Adrenal gland (tissue), 12 donors: ENCODE measurements around the gene BCAR1. TPM values are rescaled to one million over a fixed set of nuclear protein-coding genes. Genes with fewer than 3 reads are reported as not detected.
"Not testable (repeated sequence)": the region's sequence is repeated elsewhere in the genome, so short reads cannot be mapped to it uniquely, and the experiment has no call there.

Experiments
- DNase-seq, 7 donors: peaks; one replicate each; pipeline ENCODE4 v3.0.0-alpha.2; 2019 to 2020
- H3K27ac ChIP-seq, 5 donors: fragments of 200-600 bp; sonication (generic) in 4 of 5; 1 replicate in 3 of 5; 2 replicates in 2 of 5; pipeline versions ENCODE4 v1.5.1 to v1.8.0; 2016 to 2020; ENCODE audit warnings: mild to moderate bottlenecking in 1 of 5
- H3K27me3 ChIP-seq: fragments of 200-600 bp; 2 replicates; pipeline ENCODE4 v1.8.0; 2021
- H3K36me3 ChIP-seq, 2 donors: fragments of 200-600 bp; replicated peaks in 1 of 2; 1 replicate in 1 of 2; 2 replicates in 1 of 2; pipeline versions ENCODE4 v1.5.1 to v1.8.0; 2018 to 2022
- H3K4me1 ChIP-seq, 2 donors: fragments of 200-600 bp; replicated peaks in 1 of 2; 1 replicate in 1 of 2; 2 replicates in 1 of 2; pipeline versions ENCODE4 v1.5.1 to v1.8.0; 2018 to 2021
- H3K4me3 ChIP-seq, 4 donors: fragments of 200-600 bp; sonication (generic) in 3 of 4; one replicate each; pipeline ENCODE4 v1.5.1; 2016 to 2018
- H3K9me3 ChIP-seq, 3 donors: fragments of 200-600 bp; sonication (generic) in 1 of 3; replicated peaks in 1 of 3; 1 replicate in 2 of 3; 2 replicates in 1 of 3; pipeline versions ENCODE4 v1.5.1 to v1.8.0; 2016 to 2021
- POLR2A ChIP-seq, 2 donors: fragments of 450-650 bp; IDR thresholded peaks; one replicate each; pipeline ENCODE4 v1.6.1; 2017; ENCODE audit warnings: antibody characterized with exemption in 2 of 2, mild to moderate bottlenecking in 2 of 2, moderate library complexity in 1 of 2
- WGBS, 4 donors: extraction: QIAGEN DNeasy Blood & Tissue Kit in 2 of 4; methylation state at CpG; one replicate each; pipeline versions ENCODE4 v1.1.5 to v1.1.7; 2013 to 2017; 5-methylcytosine and 5-hydroxymethylcytosine counted together
- intact Hi-C, 2 donors: fragments of 100-400 bp; cut with DNase I; formaldehyde crosslinking; loops; one replicate each; pipeline versions ENCODE4 v1.14.1 to v1.15.0; 2022 to 2023
- polyA plus RNA-seq, 3 donors: library from polyadenylated mRNA; stranded (reverse); fragments of 200-250 nt in 2 of 3; fragments of 350-450 nt in 1 of 3; fragmentation: Illumina TruSeq in 1 of 3; extraction: RNeasy Lipid Tissue Mini Kit (QIAGEN cat#74804) in 1 of 3; gene quantifications; one replicate each; pipeline ENCODE4 v1.2.3, GENCODE V29; 2013 to 2014
- total RNA-seq, 9 donors: library from RNA; depleted of rRNA in 4 of 9; stranded (reverse); fragments of >200 nt in 4 of 9; fragments of 120-200 nt in 1 of 9; fragmentation: NEBNext Ultra II Directional in 1 of 9; extraction: Animal tissue kit (Norgen Biotek cat#: 25700) in 1 of 9; gene quantifications; one replicate each; pipeline versions ENCODE4 v1.1.0 to v1.2.4, GENCODE V29; 2013 to 2023
- TF ChIP-seq, protein P1 (sequence below), 6 experiments: fragments of 450-650 bp in 4 of 6; fragments of 200-600 bp in 2 of 6; sonication (generic) in 1 of 6; IDR thresholded peaks; 1 replicate in 5 of 6; 2 replicates in 1 of 6; pipeline versions ENCODE4 v1.5.1 to v1.8.0; 2016 to 2021; ENCODE audit warnings: antibody characterized with exemption in 6 of 6, mild to moderate bottlenecking in 2 of 6, moderate library complexity in 1 of 6
- donor health status: healthy with polysubstance abuse.
- donor health status: Bipolar disorder and iron deficiency.
- donor health status: DM: yes; HTN: yes; CAD: no.
- donor health status: DM: no; HTN: no; CAD: no.
- donor health status: DM: no; HTN: no; CAD: no.
- donor health status: DM: yes; HTN: yes; CAD: no.

The BCAR1 gene
- total and polyA plus RNA-seq, 12 donors, result 10.2 to 87.7 (median 63.8) TPM

DNA sequence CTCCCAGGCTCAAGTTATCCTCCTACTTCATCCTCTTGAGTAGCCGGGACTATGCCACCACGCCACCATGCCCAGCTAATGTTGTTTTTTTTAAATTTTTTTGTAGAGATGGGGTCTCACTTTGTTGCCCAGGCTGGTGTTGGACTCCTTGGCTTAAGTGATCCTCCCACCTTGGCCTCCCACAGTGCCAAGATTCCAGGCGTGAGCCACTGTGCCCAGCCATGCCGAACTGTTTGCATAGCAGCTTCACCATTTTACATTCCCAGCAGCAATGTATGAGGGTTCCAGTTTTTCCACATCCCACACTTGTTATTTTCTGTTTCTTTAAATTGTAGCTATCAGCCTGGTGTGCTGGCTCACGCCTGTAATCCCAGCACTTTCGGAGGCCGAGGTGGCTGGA is 34.8 kb downstream of the BCAR1 start:
- H3K4me1 ChIP-seq, result peaks cover 8 to 14% of the 10 kb centered on the region in 2 donors
- no peaks in the 10 kb centered on the region for H3K27me3 ChIP-seq
- no peaks in the 10 kb centered on the region for H3K36me3 ChIP-seq
- intact Hi-C loops, result no loop called here
- H3K9me3 ChIP-seq, result no peaks in the 10 kb centered on the region
- 82 to 89% (median 87%) methylated on average over 7 of the region's 7 CpGs for WGBS, 4 donors
- no peak for TF ChIP-seq POLR2A (IDR thresholded peaks at IDR 0.05)
- TF ChIP-seq, protein P1, sequence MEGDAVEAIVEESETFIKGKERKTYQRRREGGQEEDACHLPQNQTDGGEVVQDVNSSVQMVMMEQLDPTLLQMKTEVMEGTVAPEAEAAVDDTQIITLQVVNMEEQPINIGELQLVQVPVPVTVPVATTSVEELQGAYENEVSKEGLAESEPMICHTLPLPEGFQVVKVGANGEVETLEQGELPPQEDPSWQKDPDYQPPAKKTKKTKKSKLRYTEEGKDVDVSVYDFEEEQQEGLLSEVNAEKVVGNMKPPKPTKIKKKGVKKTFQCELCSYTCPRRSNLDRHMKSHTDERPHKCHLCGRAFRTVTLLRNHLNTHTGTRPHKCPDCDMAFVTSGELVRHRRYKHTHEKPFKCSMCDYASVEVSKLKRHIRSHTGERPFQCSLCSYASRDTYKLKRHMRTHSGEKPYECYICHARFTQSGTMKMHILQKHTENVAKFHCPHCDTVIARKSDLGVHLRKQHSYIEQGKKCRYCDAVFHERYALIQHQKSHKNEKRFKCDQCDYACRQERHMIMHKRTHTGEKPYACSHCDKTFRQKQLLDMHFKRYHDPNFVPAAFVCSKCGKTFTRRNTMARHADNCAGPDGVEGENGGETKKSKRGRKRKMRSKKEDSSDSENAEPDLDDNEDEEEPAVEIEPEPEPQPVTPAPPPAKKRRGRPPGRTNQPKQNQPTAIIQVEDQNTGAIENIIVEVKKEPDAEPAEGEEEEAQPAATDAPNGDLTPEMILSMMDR (IDR thresholded peaks at IDR 0.05), result no peak
- H3K27ac ChIP-seq, result no peak overlapping the region
- DNase-seq, result no peak
- H3K4me3 ChIP-seq, result no peak overlapping the region

DNA sequence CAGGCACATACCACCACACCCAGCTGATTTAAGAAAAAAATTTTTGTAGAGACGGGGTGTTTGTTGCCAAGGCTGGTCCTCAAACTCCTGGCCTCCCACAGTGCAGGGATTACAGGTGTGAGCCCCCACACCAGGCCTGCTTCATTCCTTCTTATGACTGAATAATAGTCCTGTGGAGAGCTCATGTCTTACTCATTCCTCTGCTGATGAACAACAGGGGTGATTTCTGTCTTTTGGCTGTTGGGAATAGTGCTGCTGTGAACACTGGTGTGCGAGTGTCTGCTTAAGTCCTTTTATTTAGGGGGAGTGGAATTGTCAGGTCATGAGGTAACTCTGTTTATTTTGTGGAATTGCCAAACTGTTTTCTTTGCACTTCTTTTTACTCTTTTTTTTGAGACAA is 35.3 kb downstream of the BCAR1 start:
- no peaks in the 10 kb centered on the region for H3K27me3 ChIP-seq
- peaks cover 8 to 14% of the 10 kb centered on the region in 2 donors for H3K4me1 ChIP-seq
- DNase-seq, result no peak
- H3K4me3 ChIP-seq, result no peak overlapping the region
- H3K27ac ChIP-seq, result no peak overlapping the region
- no peaks in the 10 kb centered on the region for H3K9me3 ChIP-seq
- WGBS, 4 donors, result 88 to 100% (median 93%) methylated on average over 2 of the region's 2 CpGs
- no peaks in the 10 kb centered on the region for H3K36me3 ChIP-seq
- intact Hi-C loops, result no loop called here
- no peak for TF ChIP-seq POLR2A (IDR thresholded peaks at IDR 0.05)
- TF ChIP-seq, protein P1 (IDR thresholded peaks at IDR 0.05), result no peak

DNA sequence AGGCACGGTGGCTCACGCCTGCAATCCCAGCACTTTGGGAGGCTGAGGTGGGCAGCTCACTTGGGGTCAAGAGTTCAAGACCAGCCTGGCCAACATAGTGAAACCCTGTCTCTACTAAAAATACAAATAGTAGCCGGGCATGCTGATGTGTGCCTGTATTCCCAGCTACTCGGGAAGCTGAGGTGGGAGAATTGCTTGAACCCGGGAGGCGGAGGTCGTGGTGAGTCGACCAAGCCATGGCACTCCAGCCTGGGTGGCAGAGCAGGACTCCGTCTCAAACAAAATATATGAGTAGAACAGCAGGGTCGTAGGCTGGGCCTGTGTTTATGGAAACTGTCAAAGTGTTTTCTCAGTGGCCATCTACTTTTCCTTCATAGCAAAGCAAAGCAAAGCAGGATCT is 40.1 kb downstream of the BCAR1 start:
- H3K27ac ChIP-seq, H3K36me3 ChIP-seq, DNase-seq, H3K9me3 ChIP-seq, H3K4me3 ChIP-seq, H3K4me1 ChIP-seq, intact Hi-C loops, H3K27me3 ChIP-seq: not testable (repeated sequence)
- 77 to 89% (median 85%) methylated on average over 10 of the region's 10 CpGs for WGBS, 4 donors

- Histone ChIP-seq H3K27ac (no peak overlapping the region), H3K4me1 (no peaks in the 10 kb centered on the region), H3K27me3 (no peaks in the 10 kb centered on the region), H3K9me3 (no peaks in the 10 kb centered on the region), H3K4me3 (no peak overlapping the region), H3K36me3 (no peaks in the 10 kb centered on the region)
- no peak for DNase-seq
- intact Hi-C loops, result no loop called here
- TF ChIP-seq, protein P1 (IDR thresholded peaks at IDR 0.05), result no peak
- TF ChIP-seq POLR2A (IDR thresholded peaks at IDR 0.05), result no peak
- WGBS, 4 donors, result 84 to 92% (median 89%) methylated on average over 5 of the region's 5 CpGs
Measured at GRCh38 chr16:75209944-75210343, 41.5 kb downstream of the BCAR1 start.

DNA sequence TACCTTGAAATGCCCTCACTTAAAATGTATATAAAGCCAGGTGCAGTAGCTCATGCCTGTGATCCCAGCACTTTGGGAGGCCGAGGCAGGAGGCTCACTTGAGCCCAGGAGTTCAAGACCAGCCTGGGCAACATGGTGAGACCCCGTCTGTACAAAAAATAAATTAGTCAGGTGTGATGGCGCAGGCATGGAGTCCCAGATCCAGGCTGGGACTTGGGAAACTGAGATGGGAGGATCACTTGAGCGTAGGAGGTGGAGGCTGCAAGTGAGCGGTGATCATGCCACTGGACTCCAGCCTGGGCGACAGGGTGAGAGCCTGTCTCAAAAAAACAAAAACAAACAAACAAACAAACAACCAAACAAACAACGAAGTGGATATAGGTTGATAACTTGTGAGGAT is 41.9 kb downstream of the BCAR1 start:
- H3K27ac ChIP-seq, H3K27me3 ChIP-seq, H3K9me3 ChIP-seq, H3K4me3 ChIP-seq, DNase-seq, H3K4me1 ChIP-seq, H3K36me3 ChIP-seq, intact Hi-C loops: not testable (repeated sequence)
- 84 to 92% (median 90%) methylated on average over 7 of the region's 7 CpGs for WGBS, 4 donors
